IMR-90 (cell line): ENCODE measurements around the gene DNAJC13. TPM values are rescaled to one million over a fixed set of nuclear protein-coding genes. Genes with fewer than 3 reads are reported as not detected.

Source experiments
- ATAC-seq: fragments of 200-7000 bp; cut with Tn5 transposase; 2 replicates; pipeline ENCODE4 v1.9.1; 2020; ENCODE audit warnings: low read depth, mild to moderate bottlenecking, moderate library complexity
- BruUV-seq: library from RNA; stranded (reverse); fragments of 400-500 nt; replicated peaks from 2 replicates; lab custom pipeline; 2021; lab: Mats Ljungman, UMichigan
- CTCF ChIA-PET: fragments of 300-600 bp; formaldehyde crosslinking; extraction: SDS; loops from one replicate; lab custom pipeline; 2021; ENCODE audit warnings: antibody characterized with exemption; lab: Yijun Ruan, JAX
- POLR2A ChIA-PET: fragments of 300-600 bp; sonication (Branson Sonifier 250); formaldehyde crosslinking; loops from one replicate; lab custom pipeline; 2022; ENCODE audit warnings: antibody characterized with exemption; ENCODE audit not compliant: unreplicated experiment; lab: Charles Lee
- DNase-seq: peaks from one replicate; pipeline ENCODE4 v3.0.0; 2013
- H2AFZ ChIP-seq: replicated peaks from 2 replicates; pipeline ENCODE3; 2013; ENCODE audit warnings: low read length, mild to moderate bottlenecking; ENCODE audit not compliant: poor library complexity
- H2AK5ac ChIP-seq: 2 replicates; pipeline ENCODE4 v1.6.1; 2013; ENCODE audit warnings: low read depth, low read length, inconsistent platforms
- H2AK9ac ChIP-seq: replicated peaks from 2 replicates; pipeline ENCODE3; 2013; ENCODE audit warnings: mild to moderate bottlenecking, low read depth, low read length, moderate library complexity; ENCODE audit not compliant: poor library complexity
- H2BK120ac ChIP-seq: 2 replicates; pipeline ENCODE4 v1.6.1; 2013; ENCODE audit warnings: low read depth, low read length, inconsistent platforms
- H2BK15ac ChIP-seq: 3 replicates; pipeline ENCODE4 v1.6.1; 2013; ENCODE audit warnings: low read depth, low read length, inconsistent platforms
- H2BK20ac ChIP-seq: 2 replicates; pipeline ENCODE4 v1.6.1; 2013; ENCODE audit warnings: low read depth, mild to moderate bottlenecking, inconsistent platforms, low read length, moderate library complexity
- H2BK5ac ChIP-seq: 2 replicates; pipeline ENCODE4 v1.6.1; 2013; ENCODE audit warnings: mild to moderate bottlenecking, low read depth, low read length, inconsistent platforms; ENCODE audit not compliant: poor library complexity, severe bottlenecking
- H3K14ac ChIP-seq: replicated peaks from 2 replicates; pipeline ENCODE4 v1.6.1; 2013; ENCODE audit warnings: low read depth, low read length, inconsistent platforms
- H3K18ac ChIP-seq: 2 replicates; pipeline ENCODE4 v1.6.1; 2013; ENCODE audit warnings: low read depth, low read length, control low read depth
- H3K23ac ChIP-seq: 2 replicates; pipeline ENCODE4 v1.6.1; 2013; ENCODE audit warnings: low read depth, low read length, inconsistent platforms
- H3K27ac ChIP-seq: 2 replicates; pipeline ENCODE4 v1.5.1; 2013; ENCODE audit warnings: mild to moderate bottlenecking, control low read depth, low read length; ENCODE audit not compliant: insufficient read depth
- H3K27me3 ChIP-seq: 2 replicates; pipeline ENCODE4 v1.6.1; 2013; ENCODE audit warnings: low read length; ENCODE audit not compliant: control insufficient read depth, insufficient read depth
- H3K36me3 ChIP-seq: 2 replicates; pipeline ENCODE4 v1.6.1; 2013; ENCODE audit warnings: low read length, mixed read lengths; ENCODE audit not compliant: control insufficient read depth, insufficient read depth
- H3K4ac ChIP-seq: 2 replicates; pipeline ENCODE4 v1.6.1; 2013; ENCODE audit warnings: low read depth, low read length, inconsistent platforms
- H3K4me1 ChIP-seq: 2 replicates; pipeline ENCODE4 v1.6.1; 2013; ENCODE audit warnings: low read length, mixed read lengths; ENCODE audit not compliant: control insufficient read depth, insufficient read depth
- H3K4me2 ChIP-seq: 2 replicates; pipeline ENCODE4 v1.6.1; 2013; ENCODE audit warnings: low read depth, mild to moderate bottlenecking, control low read depth, low read length, moderate library complexity
- H3K4me3 ChIP-seq: 2 replicates; pipeline ENCODE4 v1.5.1; 2013; ENCODE audit warnings: low read depth, mild to moderate bottlenecking, control low read depth, low read length, moderate library complexity; ENCODE audit not compliant: insufficient read depth
- H3K56ac ChIP-seq: 2 replicates; pipeline ENCODE4 v1.6.1; 2013; ENCODE audit warnings: low read length, inconsistent platforms; ENCODE audit not compliant: insufficient read depth; ENCODE audit errors: extremely low read depth
- H3K79me1 ChIP-seq, 2 experiments: 2 replicates each; pipeline ENCODE4 v1.6.1; 2013; ENCODE audit warnings: low read length in 2 of 2, inconsistent platforms in 1 of 2, low read depth in 1 of 2
- H3K9ac ChIP-seq: 2 replicates; pipeline ENCODE4 v1.6.1; 2013; ENCODE audit warnings: low read depth, low read length, control low read depth
- H3K9me1 ChIP-seq: 2 replicates; pipeline ENCODE4 v1.6.1; 2013; ENCODE audit warnings: low read length, inconsistent platforms; ENCODE audit not compliant: insufficient read depth
- H3K9me3 ChIP-seq: 2 replicates; pipeline ENCODE4 v1.6.1; 2013; ENCODE audit warnings: low read length; ENCODE audit not compliant: control insufficient read depth, insufficient read depth
- H4K20me1 ChIP-seq: 2 replicates; pipeline ENCODE4 v1.6.1; 2013; ENCODE audit warnings: low read length, inconsistent platforms; ENCODE audit not compliant: insufficient read depth
- H4K5ac ChIP-seq: 2 replicates; pipeline ENCODE4 v1.6.1; 2013; ENCODE audit warnings: mild to moderate bottlenecking, low read depth, low read length, control low read depth
- H4K8ac ChIP-seq, 2 experiments: 2 replicates each; pipeline ENCODE4 v1.6.1; 2013; ENCODE audit warnings: low read depth in 2 of 2, low read length in 2 of 2, control low read depth in 1 of 2, inconsistent platforms in 1 of 2
- H4K91ac ChIP-seq: 2 replicates; pipeline ENCODE4 v1.6.1; 2013; ENCODE audit warnings: low read depth, low read length, inconsistent platforms; ENCODE audit not compliant: insufficient read depth
- CEBPB ChIP-seq: IDR thresholded peaks from 2 replicates; pipeline ENCODE4 v1.6.1; 2012; ENCODE audit warnings: low read depth, low read length, improper control_type of control experiment
- ELK1 ChIP-seq: fragments of 150-350 bp; IDR thresholded peaks from 2 replicates; pipeline ENCODE4 v1.6.1; 2016; ENCODE audit warnings: low read depth, mild to moderate bottlenecking, low read length, moderate library complexity, borderline replicate concordance
- SMC3 ChIP-seq: fragments of 150-350 bp; IDR thresholded peaks from 2 replicates; pipeline ENCODE4 v1.6.1; 2016; ENCODE audit warnings: low read depth, mild to moderate bottlenecking, antibody characterized with exemption, low read length, moderate library complexity
- WGBS, 2 experiments: methylation state at CpG; one replicate each; pipeline versions ENCODE4 v1.1.5 to v1.1.7; 2013; ENCODE audit warnings: missing lambda C conversion rate in 2 of 2; ENCODE audit not compliant: insufficient read length in 1 of 2; ENCODE audit errors: extremely low coverage in 2 of 2; 5-methylcytosine and 5-hydroxymethylcytosine counted together
- dilution Hi-C: fragments of 300-500 bp; cut with HindIII; formaldehyde crosslinking; loops from one replicate; pipeline ENCODE4 v1.14.3; 2018; ENCODE audit warnings: low sequenced_read_pairs; ENCODE audit not compliant: unreplicated experiment
- in situ Hi-C: fragments of 300-500 bp; cut with MboI; formaldehyde crosslinking; loops from 3 replicates; pipeline ENCODE4 v1.14.3; 2019; ENCODE audit warnings: low sequenced_read_pairs, inconsistent platforms, mixed read lengths
- intact Hi-C: fragments of 100-400 bp; cut with micrococcal nuclease; formaldehyde crosslinking; loops from 2 replicates; pipeline ENCODE4 v1.10.0; 2022
- polyA plus RNA-seq, 3 experiments: library from polyadenylated mRNA; depleted of rRNA; stranded (reverse); fragments of >200 nt; gene quantifications; 2 replicates each; pipeline ENCODE4 v1.2.3, GENCODE V29; 2012; ENCODE audit warnings: low replicate concordance in 1 of 3
- total RNA-seq: library from RNA; depleted of rRNA; stranded (reverse); fragments of >200 nt; gene quantifications from 2 replicates; pipeline ENCODE4 v1.2.3, GENCODE V29; 2012

Gene DNAJC13
- total and polyA plus RNA-seq, 2 of the 4 experiments (the other 2 are of a cell fraction): 16.4 to 48.6 TPM

DNA sequence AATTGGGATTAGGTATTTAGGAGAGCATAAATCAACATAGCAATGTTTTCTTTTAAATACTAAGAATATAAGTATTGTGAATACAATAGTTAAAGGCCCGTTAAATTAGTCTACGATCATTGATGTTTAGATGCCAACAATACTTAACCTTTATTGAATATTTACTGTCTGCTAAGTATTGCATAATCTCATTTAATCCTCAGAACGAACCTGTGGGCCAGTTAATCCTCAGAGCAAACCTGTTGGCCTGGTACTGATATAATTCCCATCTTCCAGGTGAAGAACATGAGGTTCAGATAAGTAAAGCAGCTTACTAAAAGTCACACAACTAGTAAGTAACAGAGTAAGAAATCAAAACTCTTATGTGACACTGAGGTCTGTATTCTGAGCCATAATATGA is 122.4 kb downstream of the DNAJC13 start:
- peak overlapping the region; percentile 35; the same call in 1 of the 2 replicates for H2BK120ac ChIP-seq
- H3K9me3 ChIP-seq: no peaks in the 10 kb centered on the region
- H3K79me1 ChIP-seq: peaks cover 27 to 53% of the 10 kb centered on the region in 2 experiments
- no peaks in the 10 kb centered on the region for H3K27me3 ChIP-seq
- no peak overlapping the region for H3K4me2 ChIP-seq
- ATAC-seq (no peak), DNase-seq (no peak)
- H4K5ac ChIP-seq: peak overlapping the region; percentile 34; the same call in 1 of the 2 replicates
- no peak overlapping the region for H2AK9ac ChIP-seq
- intact Hi-C loops: loop anchor here (5.0 kb wide), 2 partner anchors 53 to 118 kb away; partner anchors contain the start of gene ACAD11
- no TSS peak for BruUV-seq
- peak overlapping the region; percentile 24 to 39; a peak in 1 of 4 replicates for H4K8ac ChIP-seq
- H3K4ac ChIP-seq: peak overlapping the region; percentile 82; the same call in 1 of the 2 replicates
- peaks cover 31% of the 10 kb centered on the region for H3K9me1 ChIP-seq
- H3K14ac ChIP-seq: no peak overlapping the region; the same call in 1 of the 2 replicates
- H2BK20ac ChIP-seq: peak overlapping the region; percentile 46; the same call in 1 of the 2 replicates
- H3K9ac ChIP-seq: no peak overlapping the region
- no peaks in the 10 kb centered on the region for H4K20me1 ChIP-seq
- in situ Hi-C loops: loop anchor here (5.0 kb wide), 1 partner anchor 108 kb away; no protein-coding TSS in a partner anchor
- CTCF ChIA-PET: interaction anchor here (0.6 to 1.6 kb wide), 2 partner anchors 71 to 102 kb away, joined by 3 to 6 read pairs; no protein-coding TSS in a partner anchor
- H2AK5ac ChIP-seq: 0 out of 2 replicates have a peak overlapping the region, but pooled peaks have one; percentile 44
- peak overlapping the region; percentile 72; the same call in 1 of the 2 replicates for H4K91ac ChIP-seq
- H3K18ac ChIP-seq: peak overlapping the region; percentile 48; the same call in 1 of the 2 replicates
- 0 out of 3 replicates have a peak overlapping the region, but pooled peaks have one; percentile 88 for H2BK15ac ChIP-seq
- no peak overlapping the region; the same call in 1 of the 2 replicates for H3K56ac ChIP-seq
- TF ChIP-seq CEBPB (peak; percentile 72), SMC3 (no peak), ELK1 (no peak)
- no CpG with 5 or more reads among the region's 3 CpGs for WGBS, 2 experiments
- dilution Hi-C loops: loop anchor here (25.0 kb wide), 1 partner anchor 98 kb away; no protein-coding TSS in a partner anchor
- H3K4me3 ChIP-seq: no peak overlapping the region
- H2BK5ac ChIP-seq: peak overlapping the region; percentile 70
- H3K27ac ChIP-seq: peak overlapping the region; percentile 13
- H2AFZ ChIP-seq: no peak overlapping the region
- POLR2A ChIA-PET: no interaction called here
- H3K36me3 ChIP-seq: peaks cover 16% of the 10 kb centered on the region
- peak overlapping the region; percentile 18; the same call in 1 of the 2 replicates for H3K23ac ChIP-seq
- H3K4me1 ChIP-seq: peaks cover 36% of the 10 kb centered on the region
